IMR-90 (cell line): ENCODE data around the gene BTN2A1. TPM values are rescaled to one million over a fixed set of nuclear protein-coding genes. Genes with fewer than 3 reads are reported as not detected.

Experiments
- ATAC-seq: fragments of 200-7000 bp; cut with Tn5 transposase; 2 replicates; pipeline ENCODE4 v1.9.1; 2020; ENCODE audit warnings: low read depth, mild to moderate bottlenecking, moderate library complexity
- BruUV-seq: library from RNA; stranded (reverse); fragments of 400-500 nt; replicated peaks from 2 replicates; lab custom pipeline; 2021; lab: Mats Ljungman, UMichigan
- CTCF ChIA-PET: fragments of 300-600 bp; formaldehyde crosslinking; extraction: SDS; loops from one replicate; lab custom pipeline; 2021; ENCODE audit warnings: antibody characterized with exemption; lab: Yijun Ruan, JAX
- POLR2A ChIA-PET: fragments of 300-600 bp; sonication (Branson Sonifier 250); formaldehyde crosslinking; loops from one replicate; lab custom pipeline; 2022; ENCODE audit warnings: antibody characterized with exemption; ENCODE audit not compliant: unreplicated experiment; lab: Charles Lee
- DNase-seq: peaks from one replicate; pipeline ENCODE4 v3.0.0; 2013
- H2AFZ ChIP-seq: replicated peaks from 2 replicates; pipeline ENCODE3; 2013; ENCODE audit warnings: low read length, mild to moderate bottlenecking; ENCODE audit not compliant: poor library complexity
- H2AK5ac ChIP-seq: 2 replicates; pipeline ENCODE4 v1.6.1; 2013; ENCODE audit warnings: low read depth, low read length, inconsistent platforms
- H2AK9ac ChIP-seq: replicated peaks from 2 replicates; pipeline ENCODE3; 2013; ENCODE audit warnings: mild to moderate bottlenecking, low read depth, low read length, moderate library complexity; ENCODE audit not compliant: poor library complexity
- H2BK120ac ChIP-seq: 2 replicates; pipeline ENCODE4 v1.6.1; 2013; ENCODE audit warnings: low read depth, low read length, inconsistent platforms
- H2BK15ac ChIP-seq: 3 replicates; pipeline ENCODE4 v1.6.1; 2013; ENCODE audit warnings: low read depth, low read length, inconsistent platforms
- H2BK20ac ChIP-seq: 2 replicates; pipeline ENCODE4 v1.6.1; 2013; ENCODE audit warnings: low read depth, mild to moderate bottlenecking, inconsistent platforms, low read length, moderate library complexity
- H2BK5ac ChIP-seq: 2 replicates; pipeline ENCODE4 v1.6.1; 2013; ENCODE audit warnings: mild to moderate bottlenecking, low read depth, low read length, inconsistent platforms; ENCODE audit not compliant: poor library complexity, severe bottlenecking
- H3K14ac ChIP-seq: replicated peaks from 2 replicates; pipeline ENCODE4 v1.6.1; 2013; ENCODE audit warnings: low read depth, low read length, inconsistent platforms
- H3K18ac ChIP-seq: 2 replicates; pipeline ENCODE4 v1.6.1; 2013; ENCODE audit warnings: low read depth, low read length, control low read depth
- H3K23ac ChIP-seq: 2 replicates; pipeline ENCODE4 v1.6.1; 2013; ENCODE audit warnings: low read depth, low read length, inconsistent platforms
- H3K27ac ChIP-seq: 2 replicates; pipeline ENCODE4 v1.5.1; 2013; ENCODE audit warnings: mild to moderate bottlenecking, control low read depth, low read length; ENCODE audit not compliant: insufficient read depth
- H3K27me3 ChIP-seq: 2 replicates; pipeline ENCODE4 v1.6.1; 2013; ENCODE audit warnings: low read length; ENCODE audit not compliant: control insufficient read depth, insufficient read depth
- H3K36me3 ChIP-seq: 2 replicates; pipeline ENCODE4 v1.6.1; 2013; ENCODE audit warnings: low read length, mixed read lengths; ENCODE audit not compliant: control insufficient read depth, insufficient read depth
- H3K4ac ChIP-seq: 2 replicates; pipeline ENCODE4 v1.6.1; 2013; ENCODE audit warnings: low read depth, low read length, inconsistent platforms
- H3K4me1 ChIP-seq: 2 replicates; pipeline ENCODE4 v1.6.1; 2013; ENCODE audit warnings: low read length, mixed read lengths; ENCODE audit not compliant: control insufficient read depth, insufficient read depth
- H3K4me2 ChIP-seq: 2 replicates; pipeline ENCODE4 v1.6.1; 2013; ENCODE audit warnings: low read depth, mild to moderate bottlenecking, control low read depth, low read length, moderate library complexity
- H3K4me3 ChIP-seq: 2 replicates; pipeline ENCODE4 v1.5.1; 2013; ENCODE audit warnings: low read depth, mild to moderate bottlenecking, control low read depth, low read length, moderate library complexity; ENCODE audit not compliant: insufficient read depth
- H3K56ac ChIP-seq: 2 replicates; pipeline ENCODE4 v1.6.1; 2013; ENCODE audit warnings: low read length, inconsistent platforms; ENCODE audit not compliant: insufficient read depth; ENCODE audit errors: extremely low read depth
- H3K79me1 ChIP-seq, 2 experiments: 2 replicates each; pipeline ENCODE4 v1.6.1; 2013; ENCODE audit warnings: low read length in 2 of 2, inconsistent platforms in 1 of 2, low read depth in 1 of 2
- H3K9ac ChIP-seq: 2 replicates; pipeline ENCODE4 v1.6.1; 2013; ENCODE audit warnings: low read depth, low read length, control low read depth
- H3K9me1 ChIP-seq: 2 replicates; pipeline ENCODE4 v1.6.1; 2013; ENCODE audit warnings: low read length, inconsistent platforms; ENCODE audit not compliant: insufficient read depth
- H3K9me3 ChIP-seq: 2 replicates; pipeline ENCODE4 v1.6.1; 2013; ENCODE audit warnings: low read length; ENCODE audit not compliant: control insufficient read depth, insufficient read depth
- H4K20me1 ChIP-seq: 2 replicates; pipeline ENCODE4 v1.6.1; 2013; ENCODE audit warnings: low read length, inconsistent platforms; ENCODE audit not compliant: insufficient read depth
- H4K5ac ChIP-seq: 2 replicates; pipeline ENCODE4 v1.6.1; 2013; ENCODE audit warnings: mild to moderate bottlenecking, low read depth, low read length, control low read depth
- H4K8ac ChIP-seq, 2 experiments: 2 replicates each; pipeline ENCODE4 v1.6.1; 2013; ENCODE audit warnings: low read depth in 2 of 2, low read length in 2 of 2, control low read depth in 1 of 2, inconsistent platforms in 1 of 2
- H4K91ac ChIP-seq: 2 replicates; pipeline ENCODE4 v1.6.1; 2013; ENCODE audit warnings: low read depth, low read length, inconsistent platforms; ENCODE audit not compliant: insufficient read depth
- BHLHE40 ChIP-seq: fragments of 150-350 bp; IDR thresholded peaks from 2 replicates; pipeline ENCODE4 v1.6.1; 2016; ENCODE audit warnings: mild to moderate bottlenecking, low read depth, low read length
- CEBPB ChIP-seq: IDR thresholded peaks from 2 replicates; pipeline ENCODE4 v1.6.1; 2012; ENCODE audit warnings: low read depth, low read length, improper control_type of control experiment
- FOS ChIP-seq: fragments of 150-350 bp; IDR thresholded peaks from 2 replicates; pipeline ENCODE4 v1.6.1; 2016; ENCODE audit warnings: low read depth, low read length
- MAZ ChIP-seq: IDR thresholded peaks from 2 replicates; pipeline ENCODE4 v1.6.1; 2012; ENCODE audit warnings: low read depth, mild to moderate bottlenecking, low read length, improper control_type of control experiment, moderate library complexity, borderline replicate concordance
- MXI1 ChIP-seq: IDR thresholded peaks from 2 replicates; pipeline ENCODE4 v1.6.1; 2012; ENCODE audit warnings: low read depth, mild to moderate bottlenecking, low read length, moderate library complexity, borderline replicate concordance
- NFE2L2 ChIP-seq: fragments of 150-350 bp; IDR thresholded peaks from 2 replicates; pipeline ENCODE4 v1.6.1; 2016; ENCODE audit warnings: low read depth, mild to moderate bottlenecking, low read length
- POLR2A ChIP-seq: IDR thresholded peaks from 2 replicates; pipeline ENCODE4 v1.6.1; 2012; ENCODE audit warnings: mild to moderate bottlenecking, low read depth, low read length
- RFX5 ChIP-seq: IDR thresholded peaks from 2 replicates; pipeline ENCODE4 v1.8.0; 2012; ENCODE audit warnings: low read depth, mild to moderate bottlenecking, low read length, moderate library complexity
- SMC3 ChIP-seq: fragments of 150-350 bp; IDR thresholded peaks from 2 replicates; pipeline ENCODE4 v1.6.1; 2016; ENCODE audit warnings: low read depth, mild to moderate bottlenecking, antibody characterized with exemption, low read length, moderate library complexity
- WGBS, 2 experiments: methylation state at CpG; one replicate each; pipeline versions ENCODE4 v1.1.5 to v1.1.7; 2013; ENCODE audit warnings: missing lambda C conversion rate in 2 of 2; ENCODE audit not compliant: insufficient read length in 1 of 2; ENCODE audit errors: extremely low coverage in 2 of 2; 5-methylcytosine and 5-hydroxymethylcytosine counted together
- dilution Hi-C: fragments of 300-500 bp; cut with HindIII; formaldehyde crosslinking; loops from one replicate; pipeline ENCODE4 v1.14.3; 2018; ENCODE audit warnings: low sequenced_read_pairs; ENCODE audit not compliant: unreplicated experiment
- in situ Hi-C: fragments of 300-500 bp; cut with MboI; formaldehyde crosslinking; loops from 3 replicates; pipeline ENCODE4 v1.14.3; 2019; ENCODE audit warnings: low sequenced_read_pairs, inconsistent platforms, mixed read lengths
- intact Hi-C: fragments of 100-400 bp; cut with micrococcal nuclease; formaldehyde crosslinking; loops from 2 replicates; pipeline ENCODE4 v1.10.0; 2022
- polyA plus RNA-seq, 3 experiments: library from polyadenylated mRNA; depleted of rRNA; stranded (reverse); fragments of >200 nt; gene quantifications; 2 replicates each; pipeline ENCODE4 v1.2.3, GENCODE V29; 2012; ENCODE audit warnings: low replicate concordance in 1 of 3
- total RNA-seq: library from RNA; depleted of rRNA; stranded (reverse); fragments of >200 nt; gene quantifications from 2 replicates; pipeline ENCODE4 v1.2.3, GENCODE V29; 2012
- TF ChIP-seq, protein P1 (sequence below): fragments of 150-350 bp; IDR thresholded peaks from 2 replicates; pipeline ENCODE4 v1.6.1; 2016; ENCODE audit warnings: low read depth, mild to moderate bottlenecking, low read length, moderate library complexity, borderline replicate concordance

The BTN2A1 gene
- total and polyA plus RNA-seq, 2 of the 4 experiments (the other 2 are of a cell fraction) = 13.6 to 40.2 TPM

GRCh38 chr6:26476896-26477295 lies 19.1 kb downstream of the BTN2A1 start (continued):
- no peak for TF ChIP-seq MAZ
- TF ChIP-seq POLR2A = no peak
- no peak for TF ChIP-seq MXI1
- no peak for TF ChIP-seq RFX5
- TF ChIP-seq NFE2L2 = no peak
- TF ChIP-seq SMC3 = no peak

DNA sequence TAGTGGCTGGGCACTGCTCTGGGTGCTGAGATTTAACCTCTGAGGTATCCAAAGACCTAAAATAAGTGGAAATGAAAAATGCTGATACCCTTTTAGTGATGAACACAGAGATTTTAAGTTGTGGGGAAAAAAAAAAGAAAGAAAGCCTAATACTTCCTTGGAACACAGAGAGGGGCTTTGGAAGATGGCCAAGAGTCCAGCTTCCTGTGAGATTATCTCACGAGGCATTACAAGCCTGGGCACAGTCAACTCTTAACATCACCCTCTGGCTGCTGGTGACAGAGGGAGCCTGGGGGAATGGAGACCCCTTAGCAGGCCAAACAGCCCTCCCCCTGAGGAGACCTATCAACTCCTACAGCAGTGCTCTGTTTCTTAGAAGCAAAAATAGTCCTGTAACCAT lies 19.7 kb downstream of the BTN2A1 start:
- Histone ChIP-seq H3K18ac (no peak overlapping the region), H2BK15ac (no peak overlapping the region), H4K20me1 (no peaks in the 10 kb centered on the region), H3K9ac (no peak overlapping the region), H2BK120ac (no peak overlapping the region), H3K9me1 (peaks cover 9% of the 10 kb centered on the region), H3K4me3 (no peak overlapping the region), H3K27ac (no peak overlapping the region), H3K14ac (no peak overlapping the region), H2BK5ac (no peak overlapping the region), H3K9me3 (no peaks in the 10 kb centered on the region), H4K8ac (no peak overlapping the region), H4K91ac (no peak overlapping the region), H3K4ac (no peak overlapping the region), H3K4me1 (peaks cover 21% of the 10 kb centered on the region), H3K56ac (no peak overlapping the region), H3K36me3 (no peaks in the 10 kb centered on the region), H3K4me2 (no peak overlapping the region), H2AFZ (no peak overlapping the region), H4K5ac (no peak overlapping the region), H3K23ac (no peak overlapping the region), H3K27me3 (no peaks in the 10 kb centered on the region), H2AK9ac (no peak overlapping the region), H2BK20ac (no peak overlapping the region), H2AK5ac (no peak overlapping the region), H3K79me1 (peaks cover 4 to 25% of the 10 kb centered on the region in 2 experiments)
- ChIA-PET CTCF (no interaction called here), POLR2A (no interaction called here)
- no peak for TF ChIP-seq BHLHE40
- TF ChIP-seq FOS = no peak
- TF ChIP-seq, protein P1, sequence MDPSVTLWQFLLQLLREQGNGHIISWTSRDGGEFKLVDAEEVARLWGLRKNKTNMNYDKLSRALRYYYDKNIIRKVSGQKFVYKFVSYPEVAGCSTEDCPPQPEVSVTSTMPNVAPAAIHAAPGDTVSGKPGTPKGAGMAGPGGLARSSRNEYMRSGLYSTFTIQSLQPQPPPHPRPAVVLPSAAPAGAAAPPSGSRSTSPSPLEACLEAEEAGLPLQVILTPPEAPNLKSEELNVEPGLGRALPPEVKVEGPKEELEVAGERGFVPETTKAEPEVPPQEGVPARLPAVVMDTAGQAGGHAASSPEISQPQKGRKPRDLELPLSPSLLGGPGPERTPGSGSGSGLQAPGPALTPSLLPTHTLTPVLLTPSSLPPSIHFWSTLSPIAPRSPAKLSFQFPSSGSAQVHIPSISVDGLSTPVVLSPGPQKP = no peak
- no peak for TF ChIP-seq CEBPB
- no peak for TF ChIP-seq SMC3
- TF ChIP-seq RFX5 = no peak
- intact Hi-C loops (no loop called here), dilution Hi-C loops (no loop called here), in situ Hi-C loops (no loop called here)
- no peak for DNase-seq
- ATAC-seq = no peak
- WGBS, 2 experiments = no CpG with 5 or more reads among the region's 1 CpG
- no TSS peak for BruUV-seq
